H1 (cell line): ENCODE results near the gene SNTG2. TPM values are rescaled to one million over a fixed set of nuclear protein-coding genes. Genes with fewer than 3 reads are reported as not detected.

Source experiments
- polyA plus RNA-seq, 7 experiments: library from polyadenylated mRNA; depleted of rRNA in 3 of 7; stranded (reverse) in 5 of 7; unstranded in 2 of 7; fragments of >200 nt in 5 of 7; fragments of 200-250 nt in 2 of 7; gene quantifications; 1 replicate in 5 of 7; 2 replicates in 1 of 7; 4 replicates in 1 of 7; pipeline versions ENCODE4 v1.2.1 to v1.2.3, GENCODE V29; 2011 to 2013; ENCODE audit warnings: missing spikeins in 2 of 7, mixed read lengths in 2 of 7
- total RNA-seq: library from RNA; stranded (reverse); fragmentation: NEBNext Ultra II Directional; extraction: Animal tissue kit (Norgen Biotek cat#: 25700); gene quantifications from 2 replicates; pipeline ENCODE4 v1.2.1, GENCODE V29; 2021
- TF ChIP-seq, protein P1 (sequence below): IDR thresholded peaks from 2 replicates; pipeline ENCODE4 v1.6.1; 2011; ENCODE audit warnings: low read depth, mild to moderate bottlenecking, low read length; ENCODE audit not compliant: insufficient read depth

SNTG2 gene
- total and polyA plus RNA-seq, 2 of the 8 experiments (the other 6 are each of a cell fraction or from before 2014, with no cell fraction given), result 6.6 to 18.1 TPM

DNA sequence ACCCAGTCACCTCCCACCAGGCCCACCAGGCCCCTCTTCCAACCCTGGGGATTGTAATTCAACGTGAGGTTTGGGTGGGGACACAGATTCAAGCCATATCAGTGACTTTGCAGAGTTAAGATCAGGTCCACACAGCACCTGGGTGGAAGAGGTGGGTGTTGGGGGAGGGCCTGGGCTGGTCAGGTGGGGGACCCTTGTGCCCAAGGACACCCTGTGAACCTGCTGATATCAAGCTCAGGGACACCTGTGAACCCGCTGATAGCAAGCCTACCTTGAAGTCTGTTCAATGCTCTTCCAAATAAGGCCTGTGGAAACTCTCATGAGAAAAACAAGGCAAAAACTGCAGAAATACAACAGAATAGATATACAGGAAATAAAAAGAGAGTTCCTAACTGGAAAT is 442.7 kb downstream of the SNTG2 start (continued):
- TF ChIP-seq, protein P1, sequence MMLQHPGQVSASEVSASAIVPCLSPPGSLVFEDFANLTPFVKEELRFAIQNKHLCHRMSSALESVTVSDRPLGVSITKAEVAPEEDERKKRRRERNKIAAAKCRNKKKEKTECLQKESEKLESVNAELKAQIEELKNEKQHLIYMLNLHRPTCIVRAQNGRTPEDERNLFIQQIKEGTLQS, result no peak
